WTC11 (cell line): ENCODE data around the gene CMKLR1. TPM values are rescaled to one million over a fixed set of nuclear protein-coding genes. Genes with fewer than 3 reads are reported as not detected.

Source experiments
- ATAC-seq: fragments of 200-7000 bp; cut with Tn5 transposase; 2 replicates; pipeline ENCODE4 v1.10.0; 2021; ENCODE audit warnings: mild to moderate bottlenecking, moderate library complexity
- CTCF ChIA-PET: fragments of 300-600 bp; sonication (Branson Sonifier 250); formaldehyde crosslinking; loops from one replicate; lab custom pipeline; 2021; ENCODE audit warnings: antibody characterized with exemption; lab: Charles Lee
- POLR2A ChIA-PET: fragments of 350-600 bp; sonication (Branson Sonifier 250); formaldehyde crosslinking; loops from one replicate; lab custom pipeline; 2021; ENCODE audit warnings: antibody characterized with exemption; lab: Charles Lee
- DNase-seq: peaks from one replicate; pipeline ENCODE4 v3.0.0; 2021; ENCODE audit warnings: low spot score
- H3K27ac Mint-ChIP-seq: 2 replicates; pipeline ENCODE4 v1.8.0; 2021; ENCODE audit warnings: mixed read lengths
- H3K27me3 Mint-ChIP-seq: 2 replicates; pipeline ENCODE4 v1.8.0; 2021; ENCODE audit warnings: low read depth, mild to moderate bottlenecking, moderate library complexity, mixed read lengths
- H3K36me3 Mint-ChIP-seq: 2 replicates; pipeline ENCODE4 v1.8.0; 2021; ENCODE audit warnings: mixed read lengths
- H3K4me1 Mint-ChIP-seq: 2 replicates; pipeline ENCODE4 v1.8.0; 2022; ENCODE audit warnings: mixed read lengths
- H3K4me3 Mint-ChIP-seq: 2 replicates; pipeline ENCODE4 v1.8.0; 2021; ENCODE audit warnings: mild to moderate bottlenecking, moderate library complexity, mixed read lengths
- H3K9me3 Mint-ChIP-seq: 2 replicates; pipeline ENCODE4 v1.8.0; 2021; ENCODE audit warnings: mixed read lengths
- ARID4B ChIP-seq: sonication (generic); formaldehyde crosslinking; IDR thresholded peaks from 2 replicates; pipeline ENCODE4 v1.8.0; 2023; ENCODE audit warnings: missing genetic modification reagents, mild to moderate bottlenecking, borderline replicate concordance
- ATF1 ChIP-seq: sonication (generic); formaldehyde crosslinking; IDR thresholded peaks from 2 replicates; pipeline ENCODE4 v1.8.1; 2023; ENCODE audit warnings: mild to moderate bottlenecking, moderate library complexity, missing genetic modification reagents
- CREM ChIP-seq: sonication (generic); formaldehyde crosslinking; IDR thresholded peaks from 2 replicates; pipeline ENCODE4 v1.8.1; 2022; ENCODE audit warnings: mild to moderate bottlenecking, missing genetic modification reagents, moderate library complexity
- ETV6 ChIP-seq: sonication (generic); formaldehyde crosslinking; IDR thresholded peaks from 2 replicates; pipeline ENCODE4 v1.8.1; 2022; ENCODE audit warnings: mild to moderate bottlenecking, missing genetic modification reagents
- FOXP4 ChIP-seq: sonication (generic); formaldehyde crosslinking; IDR thresholded peaks from 2 replicates; pipeline ENCODE4 v1.8.0; 2022; ENCODE audit warnings: mild to moderate bottlenecking, missing genetic modification reagents
- GABPB1 ChIP-seq: sonication (generic); formaldehyde crosslinking; IDR thresholded peaks from 2 replicates; pipeline ENCODE4 v1.8.1; 2023; ENCODE audit warnings: mild to moderate bottlenecking, missing genetic modification reagents
- MAX ChIP-seq: sonication (generic); formaldehyde crosslinking; IDR thresholded peaks from 2 replicates; pipeline ENCODE4 v1.8.0; 2022; ENCODE audit warnings: mild to moderate bottlenecking, missing genetic modification reagents
- NFYB ChIP-seq: sonication (generic); formaldehyde crosslinking; conservative IDR thresholded peaks from 2 replicates; pipeline ENCODE4 v1.8.0; 2022; ENCODE audit warnings: low read depth, missing genetic modification reagents
- OVOL2 ChIP-seq: fragments of 250-450 bp; sonication (Bioruptor Pico); IDR thresholded peaks from 2 replicates; pipeline ENCODE4 v1.9.0; 2021; ENCODE audit warnings: mild to moderate bottlenecking, borderline replicate concordance
- SP1 ChIP-seq: sonication (generic); formaldehyde crosslinking; conservative IDR thresholded peaks from 2 replicates; pipeline ENCODE4 v1.8.1; 2022; ENCODE audit warnings: missing genetic modification reagents
- TEAD1 ChIP-seq: sonication (generic); formaldehyde crosslinking; IDR thresholded peaks from 2 replicates; pipeline ENCODE4 v1.8.0; 2022; ENCODE audit warnings: mild to moderate bottlenecking, missing genetic modification reagents
- ZBTB43 ChIP-seq: sonication (generic); formaldehyde crosslinking; IDR thresholded peaks from 2 replicates; pipeline ENCODE4 v1.8.1; 2023; ENCODE audit warnings: mild to moderate bottlenecking, missing genetic modification reagents
- ZNF219 ChIP-seq: sonication (generic); formaldehyde crosslinking; IDR thresholded peaks from 2 replicates; pipeline ENCODE4 v1.8.0; 2023; ENCODE audit warnings: missing genetic modification reagents, mild to moderate bottlenecking, borderline replicate concordance
- ZNF317 ChIP-seq: sonication (generic); formaldehyde crosslinking; IDR thresholded peaks from 2 replicates; pipeline ENCODE4 v1.8.1; 2023; ENCODE audit warnings: low read depth, mild to moderate bottlenecking, moderate library complexity, missing genetic modification reagents, borderline replicate concordance
- ZNF423 ChIP-seq: fragments of 250-450 bp; sonication (Bioruptor Pico); IDR thresholded peaks from 2 replicates; pipeline ENCODE4 v2.1.2; 2022; ENCODE audit warnings: mild to moderate bottlenecking, moderate library complexity
- total RNA-seq: library from RNA; stranded (reverse); gene quantifications from 3 replicates; pipeline ENCODE4 v1.2.3, GENCODE V29; 2021
- TF ChIP-seq, protein P1 (sequence below): fragments of 200-600 bp; IDR thresholded peaks from 2 replicates; pipeline ENCODE4 v1.8.0; 2022; ENCODE audit warnings: antibody characterized with exemption
- TF ChIP-seq, protein P2 (sequence below): sonication (generic); formaldehyde crosslinking; IDR thresholded peaks from 2 replicates; pipeline ENCODE4 v1.8.0; 2022; ENCODE audit warnings: missing genetic modification reagents
- TF ChIP-seq, protein P3 (sequence below): sonication (generic); formaldehyde crosslinking; IDR thresholded peaks from 2 replicates; pipeline ENCODE4 v1.8.1; 2022; ENCODE audit warnings: low read depth, missing genetic modification reagents, borderline replicate concordance

Gene CMKLR1
- total RNA-seq, 1 experiment from 2014 or later, result 1.6 TPM

GRCh38 chr12:108308395-108309085 is 30.6 kb downstream of the CMKLR1 start:
- POLR2A ChIA-PET, result no interaction called here
- TF ChIP-seq, protein P1, sequence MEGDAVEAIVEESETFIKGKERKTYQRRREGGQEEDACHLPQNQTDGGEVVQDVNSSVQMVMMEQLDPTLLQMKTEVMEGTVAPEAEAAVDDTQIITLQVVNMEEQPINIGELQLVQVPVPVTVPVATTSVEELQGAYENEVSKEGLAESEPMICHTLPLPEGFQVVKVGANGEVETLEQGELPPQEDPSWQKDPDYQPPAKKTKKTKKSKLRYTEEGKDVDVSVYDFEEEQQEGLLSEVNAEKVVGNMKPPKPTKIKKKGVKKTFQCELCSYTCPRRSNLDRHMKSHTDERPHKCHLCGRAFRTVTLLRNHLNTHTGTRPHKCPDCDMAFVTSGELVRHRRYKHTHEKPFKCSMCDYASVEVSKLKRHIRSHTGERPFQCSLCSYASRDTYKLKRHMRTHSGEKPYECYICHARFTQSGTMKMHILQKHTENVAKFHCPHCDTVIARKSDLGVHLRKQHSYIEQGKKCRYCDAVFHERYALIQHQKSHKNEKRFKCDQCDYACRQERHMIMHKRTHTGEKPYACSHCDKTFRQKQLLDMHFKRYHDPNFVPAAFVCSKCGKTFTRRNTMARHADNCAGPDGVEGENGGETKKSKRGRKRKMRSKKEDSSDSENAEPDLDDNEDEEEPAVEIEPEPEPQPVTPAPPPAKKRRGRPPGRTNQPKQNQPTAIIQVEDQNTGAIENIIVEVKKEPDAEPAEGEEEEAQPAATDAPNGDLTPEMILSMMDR, result no peak
- peak; percentile 31; the same call in 1 of the 2 replicates for TF ChIP-seq ZNF423 (CRISPR knock-in tag)
- no peak for TF ChIP-seq SP1 (CRISPR knock-in tag)
- no peak for TF ChIP-seq ATF1
- Mint-ChIP-seq H3K36me3 (no peaks in the 10 kb centered on the region), H3K27ac (no peak overlapping the region; the same call in 1 of the 2 replicates), H3K4me1 (peaks cover 60% of the 10 kb centered on the region), H3K27me3 (no peaks in the 10 kb centered on the region), H3K4me3 (no peak overlapping the region), H3K9me3 (no peaks in the 10 kb centered on the region)
- CTCF ChIA-PET, result interaction anchor here (1.6 kb wide), 1 partner anchor 316 kb away, joined by 4 read pairs; no protein-coding TSS in a partner anchor
- no peak for ATAC-seq
- DNase-seq, result no peak

- POLR2A ChIA-PET, result no interaction called here
- H3K4me1 Mint-ChIP-seq, result peaks cover 63% of the 10 kb centered on the region
- TF ChIP-seq CREM (CRISPR knock-in tag) (no peak), ZBTB43 (CRISPR knock-in tag) (no peak), OVOL2 (no peak), GABPB1 (no peak), ZNF219 (no peak), MAX (no peak), ETV6 (CRISPR knock-in tag) (no peak), TEAD1 (CRISPR knock-in tag) (no peak), FOXP4 (CRISPR knock-in tag) (no peak), ZNF317 (CRISPR knock-in tag) (no peak), NFYB (no peak), ARID4B (no peak)
- TF ChIP-seq, protein P2, sequence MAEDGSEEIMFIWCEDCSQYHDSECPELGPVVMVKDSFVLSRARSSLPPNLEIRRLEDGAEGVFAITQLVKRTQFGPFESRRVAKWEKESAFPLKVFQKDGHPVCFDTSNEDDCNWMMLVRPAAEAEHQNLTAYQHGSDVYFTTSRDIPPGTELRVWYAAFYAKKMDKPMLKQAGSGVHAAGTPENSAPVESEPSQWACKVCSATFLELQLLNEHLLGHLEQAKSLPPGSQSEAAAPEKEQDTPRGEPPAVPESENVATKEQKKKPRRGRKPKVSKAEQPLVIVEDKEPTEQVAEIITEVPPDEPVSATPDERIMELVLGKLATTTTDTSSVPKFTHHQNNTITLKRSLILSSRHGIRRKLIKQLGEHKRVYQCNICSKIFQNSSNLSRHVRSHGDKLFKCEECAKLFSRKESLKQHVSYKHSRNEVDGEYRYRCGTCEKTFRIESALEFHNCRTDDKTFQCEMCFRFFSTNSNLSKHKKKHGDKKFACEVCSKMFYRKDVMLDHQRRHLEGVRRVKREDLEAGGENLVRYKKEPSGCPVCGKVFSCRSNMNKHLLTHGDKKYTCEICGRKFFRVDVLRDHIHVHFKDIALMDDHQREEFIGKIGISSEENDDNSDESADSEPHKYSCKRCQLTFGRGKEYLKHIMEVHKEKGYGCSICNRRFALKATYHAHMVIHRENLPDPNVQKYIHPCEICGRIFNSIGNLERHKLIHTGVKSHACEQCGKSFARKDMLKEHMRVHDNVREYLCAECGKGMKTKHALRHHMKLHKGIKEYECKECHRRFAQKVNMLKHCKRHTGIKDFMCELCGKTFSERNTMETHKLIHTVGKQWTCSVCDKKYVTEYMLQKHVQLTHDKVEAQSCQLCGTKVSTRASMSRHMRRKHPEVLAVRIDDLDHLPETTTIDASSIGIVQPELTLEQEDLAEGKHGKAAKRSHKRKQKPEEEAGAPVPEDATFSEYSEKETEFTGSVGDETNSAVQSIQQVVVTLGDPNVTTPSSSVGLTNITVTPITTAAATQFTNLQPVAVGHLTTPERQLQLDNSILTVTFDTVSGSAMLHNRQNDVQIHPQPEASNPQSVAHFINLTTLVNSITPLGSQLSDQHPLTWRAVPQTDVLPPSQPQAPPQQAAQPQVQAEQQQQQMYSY (CRISPR knock-in tag), result no peak
- TF ChIP-seq, protein P3, sequence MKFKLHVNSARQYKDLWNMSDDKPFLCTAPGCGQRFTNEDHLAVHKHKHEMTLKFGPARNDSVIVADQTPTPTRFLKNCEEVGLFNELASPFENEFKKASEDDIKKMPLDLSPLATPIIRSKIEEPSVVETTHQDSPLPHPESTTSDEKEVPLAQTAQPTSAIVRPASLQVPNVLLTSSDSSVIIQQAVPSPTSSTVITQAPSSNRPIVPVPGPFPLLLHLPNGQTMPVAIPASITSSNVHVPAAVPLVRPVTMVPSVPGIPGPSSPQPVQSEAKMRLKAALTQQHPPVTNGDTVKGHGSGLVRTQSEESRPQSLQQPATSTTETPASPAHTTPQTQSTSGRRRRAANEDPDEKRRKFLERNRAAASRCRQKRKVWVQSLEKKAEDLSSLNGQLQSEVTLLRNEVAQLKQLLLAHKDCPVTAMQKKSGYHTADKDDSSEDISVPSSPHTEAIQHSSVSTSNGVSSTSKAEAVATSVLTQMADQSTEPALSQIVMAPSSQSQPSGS (CRISPR knock-in tag), result no peak
- TF ChIP-seq, all 79 proteins: peak for 0
- H3K9me3 Mint-ChIP-seq, result no peaks in the 10 kb centered on the region
- no peak for DNase-seq
- ATAC-seq, result no peak
- no peaks in the 10 kb centered on the region for H3K27me3 Mint-ChIP-seq
- H3K4me3 Mint-ChIP-seq, result no peak overlapping the region
- no peak overlapping the region for H3K27ac Mint-ChIP-seq
- CTCF ChIA-PET, result interaction anchor here (0.9 kb wide), 1 partner anchor 39 kb away, joined by 3 read pairs; no protein-coding TSS in a partner anchor
- H3K36me3 Mint-ChIP-seq, result no peaks in the 10 kb centered on the region
Measured at GRCh38 chr12:108307006-108307405, 32.1 kb downstream of the CMKLR1 start.
